Measurements from ENCODE around the gene FBXL16. TPM values are rescaled to one million over a fixed set of nuclear protein-coding genes. Genes with fewer than 3 reads are reported as not detected.

Gene FBXL16, protein sequence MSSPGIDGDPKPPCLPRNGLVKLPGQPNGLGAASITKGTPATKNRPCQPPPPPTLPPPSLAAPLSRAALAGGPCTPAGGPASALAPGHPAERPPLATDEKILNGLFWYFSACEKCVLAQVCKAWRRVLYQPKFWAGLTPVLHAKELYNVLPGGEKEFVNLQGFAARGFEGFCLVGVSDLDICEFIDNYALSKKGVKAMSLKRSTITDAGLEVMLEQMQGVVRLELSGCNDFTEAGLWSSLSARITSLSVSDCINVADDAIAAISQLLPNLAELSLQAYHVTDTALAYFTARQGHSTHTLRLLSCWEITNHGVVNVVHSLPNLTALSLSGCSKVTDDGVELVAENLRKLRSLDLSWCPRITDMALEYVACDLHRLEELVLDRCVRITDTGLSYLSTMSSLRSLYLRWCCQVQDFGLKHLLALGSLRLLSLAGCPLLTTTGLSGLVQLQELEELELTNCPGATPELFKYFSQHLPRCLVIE
- total RNA-seq: under 0.01 and 0.29 TPM in 2 replicates

DNA sequence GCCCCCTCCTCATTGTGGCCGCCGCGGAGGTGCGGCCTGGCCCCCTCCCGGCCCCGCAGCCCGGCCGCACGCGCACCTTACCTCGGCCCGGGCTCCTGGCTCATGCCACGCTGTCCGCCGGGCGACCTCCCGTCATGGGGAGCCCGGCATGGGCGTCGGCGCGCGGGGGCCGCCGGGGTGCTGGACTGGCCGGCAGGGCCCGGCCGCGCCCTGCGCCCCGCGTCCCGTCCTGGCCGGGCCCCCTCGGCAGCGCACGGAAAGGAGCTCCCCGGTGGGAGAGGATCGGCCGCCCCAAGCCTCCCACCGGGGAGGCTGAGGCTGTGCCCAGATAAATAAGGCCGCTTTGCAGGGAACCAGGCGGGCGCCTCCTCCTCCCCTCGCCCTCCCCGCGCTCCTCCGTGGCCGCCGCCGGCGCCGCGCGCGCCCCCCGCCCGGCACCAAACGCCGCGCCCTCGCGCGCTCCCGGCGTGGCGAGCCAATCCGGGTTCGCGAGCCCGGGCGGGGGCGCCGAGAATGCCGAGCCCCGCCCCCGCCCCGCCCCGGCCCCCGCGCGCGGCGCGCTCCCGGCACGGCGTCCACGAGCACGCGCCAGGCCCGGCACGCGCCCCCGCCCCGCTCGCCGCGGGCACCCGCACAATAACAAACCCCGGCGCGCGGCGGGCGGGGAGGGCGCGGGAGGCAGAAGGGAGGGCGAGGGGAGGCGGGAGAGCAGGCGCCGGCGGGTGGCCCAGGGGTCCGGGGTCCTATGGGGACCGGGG is at the start of gene FBXL16:
Gene FBXL16, minus strand, starts transcription at position 371 of the 758 bp plus-strand sequence. CDS start 8,396 bp downstream, outside the sequence.

DNA sequence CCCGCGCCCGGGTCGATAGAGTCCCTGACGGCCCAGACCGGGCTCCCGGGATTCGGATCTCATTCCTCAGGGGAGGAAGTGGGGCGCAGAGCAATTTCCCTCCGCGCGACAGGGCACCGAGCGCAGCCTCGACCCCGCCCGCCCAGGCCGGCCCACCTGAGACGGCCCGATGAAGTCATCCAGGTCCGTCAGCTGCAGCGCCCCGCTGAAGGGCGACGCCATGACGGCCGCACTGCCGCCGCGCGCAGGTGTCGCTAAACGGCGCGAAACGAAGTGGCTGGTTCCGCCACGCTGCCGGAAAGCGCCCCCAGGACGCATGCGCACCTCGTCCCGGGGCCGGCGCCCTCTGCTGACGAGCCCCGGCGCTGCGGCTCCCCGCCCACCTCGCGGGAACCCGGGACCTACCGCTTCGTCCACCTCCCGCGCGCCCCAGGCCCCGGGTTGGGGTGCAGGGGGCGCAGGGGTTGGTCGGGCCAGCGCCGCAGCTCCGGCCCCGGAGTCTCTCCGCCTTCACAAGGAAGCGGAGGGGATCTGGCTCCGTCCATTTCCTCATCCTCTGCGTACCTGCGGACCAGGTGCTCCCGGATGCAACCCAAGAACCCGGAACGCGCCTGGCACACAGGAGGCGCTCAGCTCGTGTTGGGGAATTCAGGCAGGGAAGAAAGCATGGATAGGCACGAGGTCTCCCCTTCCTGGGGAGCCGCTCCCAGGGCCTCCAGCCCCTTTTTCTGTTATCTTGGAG is 35.3 kb upstream of the FBXL16 start, which contains the start of gene CIAO3:
Gene CIAO3, minus strand, starts transcription at position 234 of the 742 bp plus-strand sequence. Its CDS starts 12 bp downstream, at position 222.

DNA sequence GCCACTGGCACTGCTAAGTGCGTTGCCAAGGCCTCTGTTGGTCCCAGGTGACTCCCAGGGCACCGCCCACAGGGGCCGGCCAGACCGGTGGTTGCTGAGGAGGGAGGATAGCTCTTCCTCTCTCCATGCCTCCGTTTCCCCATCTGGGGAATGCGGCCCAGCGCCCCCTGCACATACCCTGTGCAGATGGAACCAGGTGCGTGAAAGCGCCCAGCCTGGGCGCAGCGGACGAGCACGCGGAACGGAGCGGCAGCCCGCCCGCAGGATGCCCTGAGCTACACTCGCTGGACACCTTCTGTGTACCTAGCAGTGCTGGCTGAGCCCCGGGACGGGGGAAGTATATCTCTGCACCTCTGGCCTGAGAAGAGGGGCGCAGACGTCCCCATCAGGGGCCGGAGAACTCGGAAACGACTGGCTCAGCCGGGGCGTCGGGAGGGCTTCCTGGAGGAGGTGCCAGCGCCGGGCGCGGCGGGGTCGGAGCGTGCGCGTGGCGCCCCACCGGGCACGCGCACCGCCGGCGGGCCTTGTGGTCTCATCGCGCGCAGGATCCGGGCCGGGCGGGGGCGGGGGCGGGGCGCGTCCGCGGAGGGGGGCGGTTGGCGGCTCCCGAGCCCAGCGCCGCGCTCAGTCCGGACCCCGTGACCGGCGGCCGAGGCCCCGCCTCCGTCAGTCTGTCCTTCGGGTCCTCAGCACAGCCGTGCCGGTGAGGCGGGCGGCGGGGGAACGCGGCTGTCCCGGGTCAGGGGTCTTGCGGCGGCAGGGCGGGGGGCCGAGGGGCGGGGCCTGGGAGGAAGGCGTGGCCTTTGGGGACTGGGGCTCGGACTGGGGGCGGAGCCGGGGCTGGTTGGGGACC is 21.1 kb upstream of the FBXL16 start, which contains the start of the genes CCDC78 and HAGHL:
Gene CCDC78, minus strand, starts transcription at position 6 of the 853 bp plus-strand sequence. CDS start 76 bp downstream, outside the sequence.
Gene HAGHL, plus strand, starts transcription at position 669 of the 853 bp plus-strand sequence. CDS start 404 bp downstream, outside the sequence.

DNA sequence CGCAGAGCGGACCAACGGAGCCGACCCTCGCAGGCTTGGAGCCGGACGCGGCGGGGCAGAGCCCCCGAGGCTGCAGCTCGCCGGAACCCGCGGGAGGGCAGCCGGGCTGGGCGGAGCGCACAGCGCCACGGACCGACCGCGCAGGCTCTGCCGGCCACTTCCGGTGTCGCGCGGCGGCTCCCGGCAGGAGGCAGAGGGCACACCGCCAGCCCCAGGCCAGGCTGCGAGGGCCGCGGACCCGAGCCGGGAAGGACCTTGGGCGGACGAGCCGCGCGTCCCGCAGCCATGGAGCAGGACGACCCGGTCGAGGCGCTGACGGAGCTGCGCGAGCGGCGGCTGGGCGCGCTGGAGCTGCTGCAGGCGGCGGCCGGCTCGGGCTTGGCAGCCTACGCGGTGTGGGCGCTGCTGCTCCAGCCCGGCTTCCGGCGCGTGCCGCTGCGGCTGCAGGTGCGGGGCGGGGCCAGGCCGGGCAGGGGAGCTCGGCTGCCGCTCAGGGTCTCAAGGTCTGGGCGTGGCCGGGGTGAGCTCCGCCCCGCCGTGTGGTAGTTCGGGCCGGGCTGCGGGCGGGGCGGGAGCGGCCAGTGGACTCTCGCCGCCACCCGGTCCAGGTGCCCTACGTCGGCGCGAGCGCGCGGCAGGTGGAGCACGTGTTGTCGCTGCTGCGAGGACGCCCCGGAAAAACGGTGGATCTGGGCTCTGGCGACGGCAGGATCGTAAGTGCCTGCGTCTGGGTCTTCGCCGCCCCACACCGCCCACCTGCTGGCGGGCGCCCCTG is 15.6 kb upstream of the FBXL16 start, which contains the start of gene ANTKMT:
Gene ANTKMT, plus strand, starts transcription at position 157 of the 775 bp plus-strand sequence. Its CDS starts 129 bp downstream, at position 286.

DNA sequence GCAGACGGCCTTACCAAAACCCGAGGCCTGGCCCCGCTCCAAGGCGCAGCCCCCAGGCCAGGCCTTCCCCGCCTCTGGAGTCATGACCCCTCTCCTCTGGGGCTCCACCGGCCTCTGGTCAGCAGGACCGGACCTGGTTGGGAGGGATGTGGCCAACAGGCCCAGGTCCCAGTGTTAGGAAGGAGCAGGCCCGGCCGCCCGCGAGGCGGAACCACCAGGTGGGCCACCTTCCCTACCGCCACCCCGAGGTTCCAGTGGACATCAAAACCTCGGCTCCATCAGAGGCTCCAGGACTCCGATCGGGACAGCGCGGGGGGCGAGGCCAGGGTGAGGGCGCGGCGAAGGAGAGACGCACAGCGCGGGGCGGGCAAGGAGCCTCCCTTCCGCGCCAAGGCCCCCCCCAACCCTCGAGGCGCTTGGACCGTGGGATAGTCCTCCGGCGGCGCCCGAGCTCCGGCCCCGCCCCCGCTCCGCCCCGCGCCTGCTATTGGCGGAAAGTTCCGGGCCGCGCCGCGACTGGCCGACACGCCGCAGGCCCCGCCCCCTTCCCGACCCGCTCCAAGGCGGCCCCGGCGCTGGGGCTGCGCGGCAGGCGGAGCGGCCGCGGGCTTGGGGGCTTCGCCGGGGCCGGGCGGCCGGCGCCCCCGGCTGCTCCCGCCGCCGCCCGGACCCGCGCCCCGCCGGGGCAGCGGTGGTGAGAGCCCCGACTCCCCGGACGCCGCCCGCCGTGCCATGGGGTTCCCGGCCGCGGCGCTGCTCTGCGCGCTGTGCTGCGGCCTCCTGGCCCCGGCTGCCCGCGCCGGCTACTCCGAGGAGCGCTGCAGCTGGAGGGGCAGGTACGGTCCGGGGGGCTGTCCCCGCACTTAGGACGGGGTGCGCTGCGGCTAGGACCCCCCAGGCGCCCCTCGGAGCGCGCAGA is 9.2 kb upstream of the FBXL16 start, which contains the start of gene METRN:
Gene METRN, plus strand, starts transcription at position 561 of the 919 bp plus-strand sequence. Its CDS starts 172 bp downstream, at position 733.

DNA sequence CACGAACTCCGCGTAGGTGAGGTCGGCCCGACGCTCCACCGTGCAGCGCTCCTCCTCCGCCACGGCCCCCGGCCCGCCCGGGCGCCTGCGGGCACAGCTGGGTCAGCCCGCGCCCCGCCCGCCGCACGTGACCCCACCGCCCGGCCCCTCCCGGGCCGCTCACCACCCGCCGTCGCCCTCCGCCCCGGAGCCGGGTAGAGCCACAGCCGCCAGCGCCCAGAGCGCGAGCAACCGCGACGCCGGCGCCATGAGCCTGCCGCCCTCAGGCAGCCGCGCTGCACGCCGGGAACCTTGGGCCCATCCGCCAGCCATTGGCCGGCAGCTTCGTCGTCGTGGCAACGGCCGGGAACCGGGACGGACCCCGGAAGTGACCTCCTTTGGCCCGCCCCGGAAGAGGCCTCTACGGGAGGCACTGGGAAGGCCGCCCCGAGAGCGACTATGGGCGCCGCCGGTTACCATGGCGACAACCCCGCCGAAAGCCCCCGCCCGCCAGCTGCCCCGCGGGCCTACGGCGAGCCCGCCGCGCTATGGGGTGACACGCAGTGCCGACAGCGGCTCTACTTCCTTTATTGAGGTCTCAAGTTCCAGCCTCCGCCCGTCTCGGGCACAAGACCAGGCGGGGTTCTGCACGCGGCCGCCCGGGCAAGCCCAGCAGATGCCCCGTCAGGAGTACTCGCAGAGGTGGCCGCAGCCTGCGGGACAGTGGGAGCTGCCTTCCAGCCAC is 21.4 kb downstream of the FBXL16 start, which contains the start of gene JMJD8:
Gene JMJD8, minus strand, starts transcription at position 264 of the 724 bp plus-strand sequence. Its CDS starts 15 bp downstream, at position 249.

DNA sequence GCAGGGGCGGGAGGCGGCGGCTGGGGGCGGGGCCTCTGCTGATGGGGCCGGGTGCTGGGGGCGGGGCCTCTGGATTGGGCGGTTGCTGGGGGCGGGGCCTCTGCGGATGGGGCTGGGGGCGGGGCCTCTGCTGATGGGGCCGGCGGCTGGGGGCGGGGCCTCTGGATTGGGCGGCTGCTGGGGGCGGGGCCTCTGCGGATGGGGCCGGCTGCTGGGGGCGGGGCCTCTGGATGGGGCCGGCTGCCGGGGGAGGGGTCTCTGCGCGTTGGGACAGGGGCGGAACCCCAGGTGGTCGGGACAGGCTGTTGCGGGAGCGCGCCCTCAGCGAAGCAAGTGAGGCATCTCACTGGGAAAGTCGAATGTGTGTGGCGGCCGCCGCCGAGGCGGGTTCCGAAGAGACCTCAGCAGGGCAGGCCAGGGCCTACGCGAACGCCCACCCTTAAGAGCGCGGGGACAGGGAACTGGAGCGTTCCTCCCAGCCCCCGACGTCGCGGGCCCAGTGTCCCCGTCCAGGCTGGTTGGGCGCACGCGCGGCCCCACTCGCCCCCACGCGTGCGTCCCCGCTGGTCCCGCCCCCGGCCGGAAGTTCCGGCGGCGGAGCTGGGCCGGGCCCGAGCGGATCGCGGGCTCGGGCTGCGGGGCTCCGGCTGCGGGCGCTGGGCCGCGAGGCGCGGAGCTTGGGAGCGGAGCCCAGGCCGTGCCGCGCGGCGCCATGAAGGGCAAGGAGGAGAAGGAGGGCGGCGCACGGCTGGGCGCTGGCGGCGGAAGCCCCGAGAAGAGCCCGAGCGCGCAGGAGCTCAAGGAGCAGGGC is 25.6 kb downstream of the FBXL16 start, which contains the start of gene STUB1:
Gene STUB1, plus strand, starts transcription at position 597 of the 811 bp plus-strand sequence. Its CDS starts 116 bp downstream, at position 713.

DNA sequence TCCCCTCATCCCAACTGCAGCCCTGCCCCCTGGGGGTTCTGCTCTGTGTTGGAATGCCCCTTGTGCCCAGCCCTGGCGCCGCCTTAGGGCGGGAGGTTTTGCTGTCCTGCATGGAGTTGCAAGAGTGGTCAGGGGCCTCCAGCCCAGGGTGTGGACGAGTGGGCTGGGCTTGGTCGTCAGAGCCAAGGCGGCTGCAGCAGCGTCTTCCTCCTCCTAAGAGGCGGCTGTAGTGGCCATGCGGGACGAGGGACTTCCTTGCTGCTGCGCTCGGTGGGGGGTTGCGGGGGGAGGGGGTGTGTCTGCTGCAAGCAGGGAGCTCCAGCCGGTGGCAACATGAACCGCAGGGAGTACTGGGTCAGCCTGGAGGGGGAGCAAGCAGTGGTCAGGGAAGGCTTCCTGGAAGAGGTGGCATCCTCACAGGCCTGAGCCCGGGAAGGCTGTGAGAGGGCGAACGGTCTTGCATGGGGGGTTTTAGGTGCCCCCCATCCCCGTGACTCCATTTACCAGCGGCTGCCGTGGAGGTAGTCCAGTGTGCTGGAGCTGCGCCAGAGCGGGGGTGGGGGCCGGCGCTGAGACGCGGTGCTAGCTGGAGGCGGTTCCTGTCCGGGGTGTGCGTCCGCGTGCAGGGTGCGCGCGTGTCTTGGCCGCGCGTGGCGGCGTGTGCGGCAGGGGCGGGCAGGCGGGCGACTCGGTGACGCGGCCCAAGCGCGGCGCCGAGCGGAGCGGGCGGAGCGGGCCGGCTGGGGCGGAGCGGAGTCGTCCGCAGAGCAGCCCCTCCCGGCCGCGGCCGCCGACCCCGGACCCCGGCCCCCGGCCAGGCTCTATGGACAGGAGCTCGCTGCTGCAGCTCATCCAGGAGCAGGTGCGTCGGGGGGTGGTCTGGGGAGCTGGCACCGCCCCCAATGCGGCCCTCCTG is 30.4 kb downstream of the FBXL16 start, which contains the start of gene RHBDL1:
Gene RHBDL1, plus strand, starts transcription at position 704 of the 916 bp plus-strand sequence. Its CDS starts 120 bp downstream, at position 824.

DNA sequence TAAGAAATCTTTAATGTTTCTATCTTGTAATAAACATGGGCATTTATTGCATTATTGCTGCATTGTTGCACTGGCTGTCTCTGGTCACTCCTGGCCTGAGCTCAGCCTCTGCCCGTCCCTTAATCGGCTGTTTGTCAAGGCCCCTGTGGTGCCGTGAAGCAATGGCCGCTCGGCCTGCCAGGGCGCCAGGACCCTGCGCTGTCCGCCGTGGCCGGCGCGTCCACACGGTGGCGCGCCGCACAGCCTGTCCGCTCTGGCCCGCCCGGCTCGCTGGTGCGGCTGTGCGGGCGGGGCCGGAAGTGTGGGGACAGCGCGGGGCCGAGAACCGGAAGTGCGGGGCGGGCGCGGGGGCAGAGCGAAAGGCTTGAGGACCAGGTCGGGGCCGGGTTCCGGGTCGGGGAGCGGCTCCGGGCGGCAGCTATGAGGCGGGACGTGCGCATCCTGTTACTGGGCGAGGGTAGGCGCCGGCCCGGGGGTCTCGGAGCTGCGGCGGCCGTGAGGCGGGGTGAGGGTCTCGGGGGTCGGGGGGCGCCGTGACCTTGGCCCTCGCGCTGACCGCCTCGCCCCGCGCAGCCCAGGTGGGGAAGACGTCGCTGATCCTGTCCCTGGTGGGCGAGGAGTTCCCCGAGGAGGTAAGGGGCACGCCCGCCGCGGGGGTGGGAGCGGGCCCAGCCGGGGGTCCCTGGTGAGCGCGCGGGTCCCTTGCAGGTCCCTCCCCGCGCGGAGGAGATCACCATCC is 37.7 kb downstream of the FBXL16 start, which contains the start of gene RHOT2:
Gene RHOT2, plus strand, starts transcription at position 353 of the 739 bp plus-strand sequence. Its CDS starts 68 bp downstream, at position 421.

DNA sequence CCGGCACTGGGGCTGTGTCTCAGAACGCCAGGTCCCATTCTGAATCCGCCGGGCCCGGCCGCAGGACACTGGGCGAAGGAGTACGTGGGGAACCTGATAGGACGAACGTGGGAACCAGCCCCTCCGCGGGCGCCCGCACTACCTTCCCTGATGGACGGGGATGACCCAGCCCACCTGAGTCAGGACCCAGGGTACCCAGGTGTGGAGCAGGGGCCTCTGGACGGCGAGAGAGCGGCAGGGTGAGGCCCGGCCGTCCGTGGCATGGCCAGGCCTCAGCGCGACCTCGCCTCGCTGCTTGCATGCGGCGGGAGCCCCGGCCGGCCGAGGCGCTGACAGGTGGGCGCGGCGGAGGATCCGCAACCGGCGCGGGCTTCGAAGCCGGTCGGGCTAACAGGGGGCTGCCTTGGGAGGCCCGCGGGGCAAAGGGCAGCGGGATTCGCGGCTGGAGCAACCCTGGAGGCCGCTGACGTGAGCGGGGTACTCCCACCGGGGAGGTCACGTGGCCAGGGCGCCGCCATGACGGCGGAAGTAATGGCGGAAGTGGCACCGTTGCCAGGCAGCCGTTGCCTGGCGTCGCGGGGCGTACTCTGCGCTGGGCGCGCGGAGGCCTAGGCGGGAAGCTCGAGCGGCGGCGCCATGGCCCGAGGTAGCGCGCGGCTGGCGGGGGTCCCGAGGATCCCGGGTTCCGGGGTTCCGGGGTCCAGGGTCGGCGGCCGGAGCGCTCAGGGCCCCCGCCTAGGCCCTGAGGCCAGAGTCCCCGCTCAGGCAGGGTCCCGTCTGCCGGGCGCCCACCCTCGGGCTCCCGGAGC is 56.6 kb downstream of the FBXL16 start, which contains the start of gene WDR90:
Gene WDR90, plus strand, starts transcription at position 585 of the 809 bp plus-strand sequence. Its CDS starts 52 bp downstream, at position 637.

